Colonic mucosa (tissue), 4 donors: ENCODE results near the gene CYB5B. TPM values are rescaled to one million over a fixed set of nuclear protein-coding genes. Genes with fewer than 3 reads are reported as not detected.

Experiments used
- DNase-seq: peaks from one replicate; pipeline ENCODE4 v3.0.0-alpha.2; 2020
- H3K27ac ChIP-seq: fragments of 200-600 bp; one replicate; pipeline ENCODE4 v1.8.0; 2021
- H3K27me3 ChIP-seq: fragments of 200-600 bp; one replicate; pipeline ENCODE4 v1.8.0; 2021
- H3K36me3 ChIP-seq: fragments of 200-600 bp; one replicate; pipeline ENCODE4 v1.8.0; 2021
- H3K4me1 ChIP-seq: fragments of 200-600 bp; one replicate; pipeline ENCODE4 v1.8.0; 2021; ENCODE audit warnings: mild to moderate bottlenecking
- H3K4me3 ChIP-seq: fragments of 200-600 bp; one replicate; pipeline ENCODE4 v1.8.0; 2021
- H3K9ac ChIP-seq, 2 donors: one replicate each; pipeline ENCODE4 v1.7.0; 2013; ENCODE audit warnings: control low read depth in 2 of 2, low read depth in 2 of 2, low read length in 2 of 2
- H3K9me3 ChIP-seq: fragments of 200-600 bp; one replicate; pipeline ENCODE4 v1.8.0; 2021
- intact Hi-C: fragments of 100-400 bp; cut with DNase I; formaldehyde crosslinking; loops from one replicate; pipeline ENCODE4 v1.14.1; 2022
- total RNA-seq, 2 donors: library from RNA; stranded (reverse); fragmentation: NEBNext Ultra II Directional in 1 of 2; extraction: Animal tissue kit (Norgen Biotek cat#: 25700) in 1 of 2; gene quantifications; one replicate each; pipeline ENCODE4 v1.2.1, GENCODE V29; 2021
- TF ChIP-seq, protein P1 (sequence below): fragments of 200-600 bp; IDR thresholded peaks from one replicate; pipeline ENCODE4 v1.8.0; 2022; ENCODE audit warnings: antibody characterized with exemption, mild to moderate bottlenecking
- donor health status: healthy.
- donor health status: DM: no; HTN: no; CAD: no.
- donor health status: DM: no; HTN: no; CAD: no.

The CYB5B gene
- total RNA-seq, 2 donors from 2014 or later = 166 to 220 TPM

- TF ChIP-seq, protein P1, sequence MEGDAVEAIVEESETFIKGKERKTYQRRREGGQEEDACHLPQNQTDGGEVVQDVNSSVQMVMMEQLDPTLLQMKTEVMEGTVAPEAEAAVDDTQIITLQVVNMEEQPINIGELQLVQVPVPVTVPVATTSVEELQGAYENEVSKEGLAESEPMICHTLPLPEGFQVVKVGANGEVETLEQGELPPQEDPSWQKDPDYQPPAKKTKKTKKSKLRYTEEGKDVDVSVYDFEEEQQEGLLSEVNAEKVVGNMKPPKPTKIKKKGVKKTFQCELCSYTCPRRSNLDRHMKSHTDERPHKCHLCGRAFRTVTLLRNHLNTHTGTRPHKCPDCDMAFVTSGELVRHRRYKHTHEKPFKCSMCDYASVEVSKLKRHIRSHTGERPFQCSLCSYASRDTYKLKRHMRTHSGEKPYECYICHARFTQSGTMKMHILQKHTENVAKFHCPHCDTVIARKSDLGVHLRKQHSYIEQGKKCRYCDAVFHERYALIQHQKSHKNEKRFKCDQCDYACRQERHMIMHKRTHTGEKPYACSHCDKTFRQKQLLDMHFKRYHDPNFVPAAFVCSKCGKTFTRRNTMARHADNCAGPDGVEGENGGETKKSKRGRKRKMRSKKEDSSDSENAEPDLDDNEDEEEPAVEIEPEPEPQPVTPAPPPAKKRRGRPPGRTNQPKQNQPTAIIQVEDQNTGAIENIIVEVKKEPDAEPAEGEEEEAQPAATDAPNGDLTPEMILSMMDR = no peak
- Histone ChIP-seq H3K27ac (no peak overlapping the region), H3K36me3 (no peaks in the 10 kb centered on the region), H3K4me3 (no peak overlapping the region), H3K27me3 (no peaks in the 10 kb centered on the region), H3K9me3 (no peaks in the 10 kb centered on the region), H3K4me1 (no peaks in the 10 kb centered on the region), H3K9ac (no peak overlapping the region)
- intact Hi-C loops = no loop called here
- DNase-seq = no peak
Measured at GRCh38 chr16:69483611-69484010, 59.2 kb downstream of the CYB5B start.

GRCh38 chr16:69485361-69485760, 60.9 kb downstream of the CYB5B start:
- no peaks in the 10 kb centered on the region for H3K4me1 ChIP-seq
- no peak overlapping the region for H3K9ac ChIP-seq
- TF ChIP-seq, protein P1 = no peak
- H3K27me3 ChIP-seq = no peaks in the 10 kb centered on the region
- H3K4me3 ChIP-seq = no peak overlapping the region
- H3K36me3 ChIP-seq = no peaks in the 10 kb centered on the region
- H3K27ac ChIP-seq = no peak overlapping the region
- intact Hi-C loops = no loop called here
- H3K9me3 ChIP-seq = no peaks in the 10 kb centered on the region
- DNase-seq = no peak

DNA sequence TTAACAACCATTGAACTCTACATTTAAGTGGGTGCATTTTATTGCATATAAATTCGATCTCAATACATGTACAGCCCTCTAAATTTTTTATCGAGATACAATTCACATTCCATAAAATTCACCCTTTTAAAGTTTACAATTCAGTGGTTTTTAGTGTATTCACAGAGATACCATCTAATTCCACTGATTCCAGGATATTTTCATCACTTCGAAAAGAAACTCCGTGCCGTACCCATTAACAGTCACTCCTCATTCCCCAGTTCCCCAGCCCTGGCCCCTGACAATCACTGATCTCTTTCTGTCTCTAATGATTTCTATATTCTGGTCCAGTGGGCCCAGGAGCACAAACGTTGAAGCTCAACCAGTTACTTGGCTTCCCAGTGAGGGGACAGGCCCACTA, 61.4 kb downstream of the CYB5B start:
- H3K4me3 ChIP-seq = no peak overlapping the region
- no peaks in the 10 kb centered on the region for H3K9me3 ChIP-seq
- H3K27ac ChIP-seq = no peak overlapping the region
- H3K9ac ChIP-seq = no peak overlapping the region
- TF ChIP-seq, protein P1 = no peak
- DNase-seq = no peak
- H3K36me3 ChIP-seq = no peaks in the 10 kb centered on the region
- intact Hi-C loops = no loop called here
- no peaks in the 10 kb centered on the region for H3K4me1 ChIP-seq
- H3K27me3 ChIP-seq = no peaks in the 10 kb centered on the region

- Histone ChIP-seq H3K4me3 (no peak overlapping the region), H3K9me3 (no peaks in the 10 kb centered on the region), H3K27ac (no peak overlapping the region), H3K9ac (no peak overlapping the region), H3K4me1 (no peaks in the 10 kb centered on the region), H3K36me3 (no peaks in the 10 kb centered on the region), H3K27me3 (no peaks in the 10 kb centered on the region)
- DNase-seq = no peak
- TF ChIP-seq, protein P1 = no peak
- intact Hi-C loops = no loop called here
Measured at GRCh38 chr16:69486272-69486671, 61.9 kb downstream of the CYB5B start.

DNA sequence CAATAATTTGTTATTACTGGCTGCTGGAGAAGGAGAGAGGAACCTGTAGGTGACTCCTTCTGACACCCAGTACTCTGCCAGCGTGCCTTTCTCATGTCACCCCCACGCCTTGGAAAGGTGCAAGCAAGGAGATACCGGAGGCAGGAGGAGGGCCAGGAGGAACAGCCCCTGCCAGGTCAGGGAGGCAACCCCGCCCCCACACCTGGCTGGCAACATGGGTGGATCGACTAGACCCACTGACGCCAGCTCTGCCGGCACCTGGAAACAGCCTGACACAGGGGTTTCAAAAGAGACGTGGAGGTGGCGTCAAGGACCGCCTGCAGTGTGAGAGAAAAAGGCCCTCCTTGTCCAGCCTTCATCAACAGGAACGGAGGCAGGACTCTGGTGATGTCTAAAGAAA, 62.3 kb downstream of the CYB5B start:
- Histone ChIP-seq H3K27me3 (no peaks in the 10 kb centered on the region), H3K27ac (no peak overlapping the region), H3K4me1 (no peaks in the 10 kb centered on the region), H3K36me3 (no peaks in the 10 kb centered on the region), H3K4me3 (no peak overlapping the region), H3K9ac (no peak overlapping the region), H3K9me3 (no peaks in the 10 kb centered on the region)
- no peak for DNase-seq
- TF ChIP-seq, protein P1 = no peak
- intact Hi-C loops = no loop called here
